Panc1 (cell line): Measurements from ENCODE around the gene ARMS2. TPM values are rescaled to one million over a fixed set of nuclear protein-coding genes. Genes with fewer than 3 reads are reported as not detected.

Source experiments
- ATAC-seq: fragments of 200-7000 bp; cut with Tn5 transposase; 2 replicates; pipeline ENCODE4 v1.9.1; 2020; ENCODE audit warnings: mild to moderate bottlenecking, moderate library complexity
- BruUV-seq: library from RNA; stranded (reverse); fragments of 400-500 nt; replicated peaks from 2 replicates; lab custom pipeline; 2021; lab: Mats Ljungman, UMichigan
- CTCF ChIA-PET: fragments of 300-600 bp; sonication (Branson Sonifier 250); formaldehyde crosslinking; loops from one replicate; lab custom pipeline; 2022; ENCODE audit warnings: antibody characterized with exemption; lab: Charles Lee
- POLR2A ChIA-PET: fragments of 300-600 bp; sonication (Branson Sonifier 250); formaldehyde crosslinking; loops from one replicate; lab custom pipeline; 2022; ENCODE audit warnings: antibody characterized with exemption; lab: Charles Lee
- DNase-seq: peaks from one replicate; pipeline ENCODE4 v3.0.0-alpha.2; 2010; ENCODE audit warnings: low read depth, low spot score
- H3K27ac ChIP-seq: 2 replicates; pipeline ENCODE4 v1.5.1; 2011; ENCODE audit warnings: mild to moderate bottlenecking, low read length, inconsistent platforms
- H3K27me3 ChIP-seq: fragments of 200-500 bp; sonication (Bioruptor generic); 2 replicates; pipeline ENCODE4 v1.6.0; 2014; ENCODE audit warnings: low read length, inconsistent platforms; ENCODE audit not compliant: control insufficient read depth, insufficient read depth
- H3K36me3 ChIP-seq: fragments of 200-500 bp; sonication (Bioruptor generic); 2 replicates; pipeline ENCODE4 v1.5.1; 2014; ENCODE audit warnings: inconsistent platforms, mild to moderate bottlenecking, low read length, moderate library complexity; ENCODE audit not compliant: control insufficient read depth, insufficient read depth
- H3K4me1 ChIP-seq: 2 replicates; pipeline ENCODE4 v1.5.1; 2011; ENCODE audit warnings: inconsistent platforms, mild to moderate bottlenecking, low read length, moderate library complexity; ENCODE audit not compliant: control insufficient read depth, insufficient read depth
- H3K4me3 ChIP-seq, 2 experiments: 2 replicates each; pipeline ENCODE4 v1.5.1; 2011 to 2012; ENCODE audit warnings: low read depth in 2 of 2, low read length in 2 of 2, mild to moderate bottlenecking in 2 of 2, inconsistent platforms in 1 of 2, moderate library complexity in 1 of 2
- H3K9me3 ChIP-seq: fragments of 200-500 bp; sonication (Bioruptor generic); 2 replicates; pipeline ENCODE4 v1.5.1; 2014; ENCODE audit warnings: low read depth, mild to moderate bottlenecking, inconsistent platforms, low read length, moderate library complexity; ENCODE audit not compliant: control insufficient read depth, insufficient read depth
- CTCF ChIP-seq: fragments of 450-650 bp; IDR thresholded peaks from 2 replicates; pipeline ENCODE4 v1.5.1; 2017; ENCODE audit warnings: mild to moderate bottlenecking
- POLR2AphosphoS5 ChIP-seq: IDR thresholded peaks from 2 replicates; pipeline ENCODE4 v1.6.1; 2012; ENCODE audit warnings: mild to moderate bottlenecking, low read depth, low read length, moderate library complexity
- SIN3A ChIP-seq: IDR thresholded peaks from 2 replicates; pipeline ENCODE4 v1.6.1; 2012; ENCODE audit warnings: low read depth, mild to moderate bottlenecking, low read length, moderate library complexity, borderline replicate concordance; ENCODE audit not compliant: insufficient read depth
- TCF7L2 ChIP-seq: IDR thresholded peaks from 2 replicates; pipeline ENCODE4 v1.6.1; 2011; ENCODE audit warnings: mild to moderate bottlenecking, low read depth, low read length, inconsistent platforms
- in situ Hi-C: cut with HindIII; loops from 2 replicates; pipeline ENCODE4 v1.10.0; 2016; ENCODE audit warnings: low sequenced_read_pairs, low pct_unique_long_range_greater_than_20kb
- intact Hi-C: fragments of 100-400 bp; cut with micrococcal nuclease; formaldehyde crosslinking; loops from one replicate; pipeline ENCODE4 v1.10.0; 2022; ENCODE audit not compliant: unreplicated experiment
- total RNA-seq: library from RNA; stranded (reverse); gene quantifications from one replicate; pipeline ENCODE4 v1.2.1, GENCODE V29; 2021; ENCODE audit not compliant: unreplicated experiment
- TF ChIP-seq, protein P1 (sequence below), 2 experiments: IDR thresholded peaks; 2 replicates each; pipeline ENCODE4 v1.6.1; 2011 to 2012; ENCODE audit warnings: low read depth in 2 of 2, control low read depth in 1 of 2, low read length in 1 of 2, mild to moderate bottlenecking in 1 of 2, moderate library complexity in 1 of 2; ENCODE audit not compliant: insufficient read depth in 1 of 2

ARMS2 gene
- total RNA-seq, 1 experiment from 2014 or later: not detected

DNA sequence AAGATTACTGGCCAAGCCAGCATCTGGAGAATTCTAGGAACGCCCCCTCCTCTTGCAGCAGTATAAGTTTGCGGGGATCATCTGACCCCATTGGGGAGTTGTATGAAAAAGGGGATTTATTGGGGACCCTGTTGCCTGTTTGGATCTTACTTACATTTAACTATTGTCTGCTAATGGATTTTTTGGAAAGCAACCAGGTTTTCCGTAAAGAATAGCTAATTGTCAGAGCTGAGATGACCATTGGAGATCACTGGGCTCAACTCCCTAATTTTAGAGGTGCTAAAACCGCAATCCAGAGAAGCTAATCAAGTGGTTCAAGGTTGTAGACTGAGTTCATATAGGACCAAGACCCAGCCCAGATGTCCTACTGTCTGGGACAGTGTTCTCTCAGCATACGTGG lies 45.7 kb downstream of the ARMS2 start:
- TF ChIP-seq SIN3A (no peak), TCF7L2 (no peak), CTCF (no peak), POLR2AphosphoS5 (no peak)
- TF ChIP-seq, protein P1, sequence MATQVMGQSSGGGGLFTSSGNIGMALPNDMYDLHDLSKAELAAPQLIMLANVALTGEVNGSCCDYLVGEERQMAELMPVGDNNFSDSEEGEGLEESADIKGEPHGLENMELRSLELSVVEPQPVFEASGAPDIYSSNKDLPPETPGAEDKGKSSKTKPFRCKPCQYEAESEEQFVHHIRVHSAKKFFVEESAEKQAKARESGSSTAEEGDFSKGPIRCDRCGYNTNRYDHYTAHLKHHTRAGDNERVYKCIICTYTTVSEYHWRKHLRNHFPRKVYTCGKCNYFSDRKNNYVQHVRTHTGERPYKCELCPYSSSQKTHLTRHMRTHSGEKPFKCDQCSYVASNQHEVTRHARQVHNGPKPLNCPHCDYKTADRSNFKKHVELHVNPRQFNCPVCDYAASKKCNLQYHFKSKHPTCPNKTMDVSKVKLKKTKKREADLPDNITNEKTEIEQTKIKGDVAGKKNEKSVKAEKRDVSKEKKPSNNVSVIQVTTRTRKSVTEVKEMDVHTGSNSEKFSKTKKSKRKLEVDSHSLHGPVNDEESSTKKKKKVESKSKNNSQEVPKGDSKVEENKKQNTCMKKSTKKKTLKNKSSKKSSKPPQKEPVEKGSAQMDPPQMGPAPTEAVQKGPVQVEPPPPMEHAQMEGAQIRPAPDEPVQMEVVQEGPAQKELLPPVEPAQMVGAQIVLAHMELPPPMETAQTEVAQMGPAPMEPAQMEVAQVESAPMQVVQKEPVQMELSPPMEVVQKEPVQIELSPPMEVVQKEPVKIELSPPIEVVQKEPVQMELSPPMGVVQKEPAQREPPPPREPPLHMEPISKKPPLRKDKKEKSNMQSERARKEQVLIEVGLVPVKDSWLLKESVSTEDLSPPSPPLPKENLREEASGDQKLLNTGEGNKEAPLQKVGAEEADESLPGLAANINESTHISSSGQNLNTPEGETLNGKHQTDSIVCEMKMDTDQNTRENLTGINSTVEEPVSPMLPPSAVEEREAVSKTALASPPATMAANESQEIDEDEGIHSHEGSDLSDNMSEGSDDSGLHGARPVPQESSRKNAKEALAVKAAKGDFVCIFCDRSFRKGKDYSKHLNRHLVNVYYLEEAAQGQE (IDR thresholded peaks at IDR 0.05; ENCODE audit: insufficient read depth in 1 of 2, low read depth in 2 of 2, low read length in 1 of 2): no peak
- Histone ChIP-seq H3K27me3 (no peaks in the 10 kb centered on the region; the same call in 1 of the 2 replicates), H3K27ac (no peak overlapping the region), H3K4me1 (no peaks in the 10 kb centered on the region), H3K36me3 (no peaks in the 10 kb centered on the region), H3K9me3 (no peaks in the 10 kb centered on the region), H3K4me3 (no peak overlapping the region)
- ATAC-seq (no peak), DNase-seq (no peak)
- no TSS peak for BruUV-seq
- ChIA-PET CTCF (no interaction called here), POLR2A (no interaction called here)
- intact Hi-C loops (no loop called here), in situ Hi-C loops (no loop called here)

- no peak overlapping the region for H3K27ac ChIP-seq
- ChIA-PET POLR2A (no interaction called here), CTCF (no interaction called here)
- H3K27me3 ChIP-seq: no peaks in the 10 kb centered on the region; the same call in 1 of the 2 replicates
- TF ChIP-seq SIN3A (no peak), CTCF (no peak), TCF7L2 (no peak), POLR2AphosphoS5 (no peak)
- TF ChIP-seq, protein P1 (IDR thresholded peaks at IDR 0.05; ENCODE audit: insufficient read depth in 1 of 2, low read depth in 2 of 2, low read length in 1 of 2): no peak
- ATAC-seq (no peak), DNase-seq (no peak)
- H3K36me3 ChIP-seq: no peaks in the 10 kb centered on the region
- H3K4me1 ChIP-seq: no peaks in the 10 kb centered on the region
- intact Hi-C loops (no loop called here), in situ Hi-C loops (no loop called here)
- H3K4me3 ChIP-seq: no peak overlapping the region
- H3K9me3 ChIP-seq: no peaks in the 10 kb centered on the region
- BruUV-seq: no TSS peak
Measured at GRCh38 chr10:122500726-122501125, 46.3 kb downstream of the ARMS2 start.
